H1 (cell line): ENCODE measurements around the gene OR13H1. TPM values are rescaled to one million over a fixed set of nuclear protein-coding genes. Genes with fewer than 3 reads are reported as not detected.

Experiments used
- CTCF ChIA-PET: fragments of 300-600 bp; sonication (Branson Sonifier 250); formaldehyde crosslinking; loops from one replicate; lab custom pipeline; 2021; ENCODE audit not compliant: partially characterized antibody; lab: Charles Lee
- POLR2A ChIA-PET: fragments of 300-600 bp; sonication (Branson Sonifier 250); formaldehyde crosslinking; loops from one replicate; lab custom pipeline; 2021; ENCODE audit warnings: inconsistent platforms; ENCODE audit not compliant: partially characterized antibody; lab: Charles Lee
- DNase-seq, 2 experiments: peaks; one replicate each; pipeline versions ENCODE4 v3.0.0 to v3.0.0-alpha.2; 2010 to 2022; ENCODE audit warnings: low spot score in 2 of 2, low read depth in 1 of 2, mixed read lengths in 1 of 2
- FAIRE-seq: peaks from 2 replicates; lab custom pipeline; 2011; peaks lifted over from hg19 to GRCh38; lab: Jason Lieb, UNC
- H2AFZ ChIP-seq: 2 replicates; pipeline ENCODE4 v1.8.1; 2012; ENCODE audit warnings: low read length, inconsistent platforms
- H2AK5ac ChIP-seq: 2 replicates; pipeline ENCODE4 v1.6.1; 2013; ENCODE audit warnings: low read depth, low read length
- H2BK120ac ChIP-seq: replicated peaks from 2 replicates; pipeline ENCODE3; 2013; ENCODE audit warnings: low read depth, low read length, inconsistent platforms
- H2BK12ac ChIP-seq: 2 replicates; pipeline ENCODE4 v1.6.1; 2013; ENCODE audit warnings: low read depth, low read length
- H2BK15ac ChIP-seq: 2 replicates; pipeline ENCODE4 v1.6.1; 2013; ENCODE audit warnings: low read length
- H2BK20ac ChIP-seq: 2 replicates; pipeline ENCODE4 v1.6.1; 2013; ENCODE audit warnings: low read length
- H2BK5ac ChIP-seq: 2 replicates; pipeline ENCODE4 v1.6.1; 2013; ENCODE audit warnings: low read depth, low read length
- H3K14ac ChIP-seq: 2 replicates; pipeline ENCODE4 v1.6.1; 2013; ENCODE audit warnings: inconsistent platforms; ENCODE audit not compliant: insufficient read length
- H3K18ac ChIP-seq: 2 replicates; pipeline ENCODE4 v1.6.1; 2013; ENCODE audit warnings: low read length; ENCODE audit errors: extremely low read depth
- H3K23ac ChIP-seq: 2 replicates; pipeline ENCODE4 v1.6.1; 2013; ENCODE audit warnings: inconsistent platforms; ENCODE audit not compliant: insufficient read length
- H3K23me2 ChIP-seq: 2 replicates; pipeline ENCODE4 v1.6.1; 2013; ENCODE audit warnings: low read depth, low read length
- H3K27ac ChIP-seq: 2 replicates; pipeline ENCODE4 v1.6.1; 2011; ENCODE audit warnings: low read depth, low read length, inconsistent platforms
- H3K27me3 ChIP-seq, 4 experiments: replicated peaks in 1 of 4; 1 replicate in 1 of 4; 2 replicates in 3 of 4; pipeline versions ENCODE4 v1.6.1 to v1.8.1; 2011 to 2013; ENCODE audit warnings: low read length in 3 of 4, mild to moderate bottlenecking in 3 of 4, inconsistent platforms in 2 of 4, mixed read lengths in 2 of 4, moderate library complexity in 1 of 4; ENCODE audit not compliant: control insufficient read depth in 3 of 4, insufficient read depth in 3 of 4; ENCODE audit errors: extremely low read depth in 1 of 4
- H3K36me3 ChIP-seq, 4 experiments: 2 replicates each; pipeline versions ENCODE4 v1.6.1 to v1.8.1; 2011 to 2013; ENCODE audit warnings: mild to moderate bottlenecking in 4 of 4, low read length in 3 of 4, moderate library complexity in 2 of 4, control low read depth in 1 of 4, inconsistent platforms in 1 of 4; ENCODE audit not compliant: insufficient read depth in 4 of 4, control insufficient read depth in 2 of 4
- H3K4ac ChIP-seq: replicated peaks from 2 replicates; pipeline ENCODE3; 2013; ENCODE audit warnings: low read length, low read depth, mixed read lengths, inconsistent platforms; ENCODE audit not compliant: insufficient read length
- H3K4me1 ChIP-seq, 4 experiments: replicated peaks in 1 of 4; 1 replicate in 1 of 4; 2 replicates in 3 of 4; pipeline versions ENCODE4 v1.6.1 to v1.8.1; 2011 to 2013; ENCODE audit warnings: low read length in 3 of 4, inconsistent platforms in 2 of 4, mixed read lengths in 1 of 4; ENCODE audit not compliant: insufficient read depth in 4 of 4, control insufficient read depth in 3 of 4
- H3K4me2 ChIP-seq, 2 experiments: 2 replicates each; pipeline versions ENCODE4 v1.6.1 to v1.8.1; 2011 to 2013; ENCODE audit warnings: low read depth in 2 of 2, low read length in 2 of 2, control low read depth in 1 of 2, inconsistent platforms in 1 of 2, mild to moderate bottlenecking in 1 of 2; ENCODE audit not compliant: insufficient read depth in 1 of 2
- H3K4me3 ChIP-seq, 4 experiments: fragments of 200-600, 300-600 bp in 1 of 4; sonication (generic), shearing (Covaris generic), sonication (Bioruptor Twin) in 1 of 4; 2 replicates each; pipeline versions ENCODE4 v1.5.1 to v1.8.1; 2011 to 2016; ENCODE audit warnings: low read length in 4 of 4, low read depth in 3 of 4, control low read depth in 2 of 4, inconsistent platforms in 2 of 4, mild to moderate bottlenecking in 2 of 4, mixed read lengths in 1 of 4, moderate library complexity in 1 of 4; ENCODE audit not compliant: insufficient read depth in 2 of 4; ENCODE audit errors: extremely low read depth in 1 of 4
- H3K56ac ChIP-seq: replicated peaks from 2 replicates; pipeline ENCODE3; 2013; ENCODE audit warnings: low read depth, mild to moderate bottlenecking, mixed read lengths, low read length, inconsistent platforms; ENCODE audit not compliant: insufficient read length
- H3K79me1 ChIP-seq: 2 replicates; pipeline ENCODE4 v1.6.1; 2013; ENCODE audit warnings: low read depth, low read length, control low read depth
- H3K79me2 ChIP-seq, 2 experiments: 2 replicates each; pipeline versions ENCODE4 v1.6.1 to v1.8.1; 2012 to 2013; ENCODE audit warnings: low read length in 2 of 2, mild to moderate bottlenecking in 2 of 2, inconsistent platforms in 1 of 2; ENCODE audit not compliant: insufficient read depth in 2 of 2, control insufficient read depth in 1 of 2
- H3K9ac ChIP-seq, 4 experiments: replicated peaks in 1 of 4; 1 replicate in 1 of 4; 2 replicates in 3 of 4; pipeline versions ENCODE4 v1.6.1 to v1.8.1; 2011 to 2013; ENCODE audit warnings: low read depth in 3 of 4, low read length in 3 of 4, control low read depth in 2 of 4, mild to moderate bottlenecking in 2 of 4, moderate library complexity in 2 of 4, inconsistent platforms in 1 of 4; ENCODE audit errors: extremely low read depth in 1 of 4
- H3K9me3 ChIP-seq, 2 experiments: 2 replicates each; pipeline versions ENCODE4 v1.6.1 to v1.8.1; 2012 to 2013; ENCODE audit warnings: mild to moderate bottlenecking in 2 of 2, moderate library complexity in 2 of 2, control low read depth in 1 of 2, inconsistent platforms in 1 of 2, low read depth in 1 of 2, low read length in 1 of 2, mixed read lengths in 1 of 2; ENCODE audit not compliant: insufficient read depth in 2 of 2
- H4K20me1 ChIP-seq, 2 experiments: replicated peaks in 1 of 2; 2 replicates each; pipeline versions ENCODE3 to v1.8.1; 2011 to 2013; ENCODE audit warnings: inconsistent platforms in 2 of 2, low read length in 2 of 2, mild to moderate bottlenecking in 1 of 2; ENCODE audit not compliant: insufficient read depth in 2 of 2, control insufficient read depth in 1 of 2
- H4K5ac ChIP-seq: 2 replicates; pipeline ENCODE4 v1.6.1; 2013; ENCODE audit warnings: low read length, low read depth, mixed read lengths, inconsistent platforms; ENCODE audit not compliant: insufficient read length
- H4K8ac ChIP-seq: 2 replicates; pipeline ENCODE4 v1.8.0; 2013; ENCODE audit warnings: mild to moderate bottlenecking, moderate library complexity, low read length, inconsistent platforms; ENCODE audit not compliant: insufficient read depth; ENCODE audit errors: extremely low read depth
- H4K91ac ChIP-seq: replicated peaks from 2 replicates; pipeline ENCODE3; 2013; ENCODE audit warnings: low read length, mixed read lengths, inconsistent platforms; ENCODE audit not compliant: insufficient read length
- BACH1 ChIP-seq: IDR thresholded peaks from 2 replicates; pipeline ENCODE4 v1.6.1; 2012; ENCODE audit warnings: low read length, improper control_type of control experiment
- CHD1 ChIP-seq: IDR thresholded peaks from 2 replicates; pipeline ENCODE4 v1.6.1; 2012; ENCODE audit warnings: low read depth, low read length, improper control_type of control experiment
- GABPA ChIP-seq: IDR thresholded peaks from 2 replicates; pipeline ENCODE4 v1.6.1; 2011; ENCODE audit warnings: mild to moderate bottlenecking, low read length, moderate library complexity, borderline replicate concordance; ENCODE audit not compliant: insufficient read depth
- KDM4A ChIP-seq: IDR thresholded peaks from one replicate; pipeline ENCODE4 v1.7.1; 2012; ENCODE audit warnings: low read depth, mild to moderate bottlenecking, moderate library complexity, low read length, inconsistent platforms; ENCODE audit not compliant: severe bottlenecking
- PHF8 ChIP-seq: fragments of 200-600 bp; sonication (generic); conservative IDR thresholded peaks from 2 replicates; pipeline ENCODE4 v1.7.1; 2012; ENCODE audit warnings: low read depth, mild to moderate bottlenecking, inconsistent platforms, low read length, moderate library complexity
- RXRA ChIP-seq: IDR thresholded peaks from 2 replicates; pipeline ENCODE4 v1.6.1; 2011; ENCODE audit warnings: low read depth, mild to moderate bottlenecking, low read length, moderate library complexity; ENCODE audit not compliant: insufficient read depth
- SIX5 ChIP-seq: IDR thresholded peaks from 2 replicates; pipeline ENCODE4 v1.6.1; 2011; ENCODE audit warnings: mild to moderate bottlenecking, low read depth, low read length
- TBP ChIP-seq: IDR thresholded peaks from 2 replicates; pipeline ENCODE4 v1.6.1; 2011; ENCODE audit warnings: low read depth, low read length, improper control_type of control experiment
- TEAD4 ChIP-seq: IDR thresholded peaks from 2 replicates; pipeline ENCODE4 v1.6.1; 2012; ENCODE audit warnings: low read depth, low read length, inconsistent platforms, mixed read lengths
- WGBS, 2 experiments: shearing (Covaris generic) in 1 of 2; methylation state at CpG; one replicate each; pipeline versions ENCODE4 v1.1.6 to v1.1.7; 2013 to 2015; ENCODE audit warnings: low lambda C conversion rate in 2 of 2, mixed read lengths in 2 of 2, inconsistent platforms in 1 of 2, low coverage in 1 of 2, missing lambda C conversion rate in 1 of 2; ENCODE audit not compliant: insufficient replicate concordance in 2 of 2, insufficient coverage in 1 of 2, insufficient read length in 1 of 2; ENCODE audit errors: extremely low coverage in 1 of 2, missing lambda C conversion rate in 1 of 2; 5-methylcytosine and 5-hydroxymethylcytosine counted together
- long read RNA-seq, 2 experiments: library from RNA in 1 of 2; library from capped mRNA in 1 of 2; stranded (forward); transcript quantifications; one replicate each; pipeline ENCODE4 v2.0.0, GENCODE V29; 2021; ENCODE audit warnings: inconsistent platforms in 1 of 2
- polyA minus RNA-seq, 3 experiments: library from RNA; depleted of rRNA, polyadenylated mRNA; stranded (reverse); fragments of >200 nt; gene quantifications; 1 replicate in 2 of 3; 2 replicates in 1 of 3; pipeline ENCODE4 v1.2.3, GENCODE V29; 2011
- polyA plus RNA-seq, 7 experiments: library from polyadenylated mRNA; depleted of rRNA in 3 of 7; stranded (reverse) in 5 of 7; unstranded in 2 of 7; fragments of >200 nt in 5 of 7; fragments of 200-250 nt in 2 of 7; gene quantifications; 1 replicate in 5 of 7; 2 replicates in 1 of 7; 4 replicates in 1 of 7; pipeline versions ENCODE4 v1.2.1 to v1.2.3, GENCODE V29; 2011 to 2013; ENCODE audit warnings: missing spikeins in 2 of 7, mixed read lengths in 2 of 7
- total RNA-seq: library from RNA; stranded (reverse); fragmentation: NEBNext Ultra II Directional; extraction: Animal tissue kit (Norgen Biotek cat#: 25700); gene quantifications from 2 replicates; pipeline ENCODE4 v1.2.1, GENCODE V29; 2021
- TF ChIP-seq, protein P1 (sequence below): IDR thresholded peaks from 2 replicates; pipeline ENCODE4 v1.6.1; 2012; ENCODE audit warnings: low read length, inconsistent platforms

The OR13H1 gene, protein sequence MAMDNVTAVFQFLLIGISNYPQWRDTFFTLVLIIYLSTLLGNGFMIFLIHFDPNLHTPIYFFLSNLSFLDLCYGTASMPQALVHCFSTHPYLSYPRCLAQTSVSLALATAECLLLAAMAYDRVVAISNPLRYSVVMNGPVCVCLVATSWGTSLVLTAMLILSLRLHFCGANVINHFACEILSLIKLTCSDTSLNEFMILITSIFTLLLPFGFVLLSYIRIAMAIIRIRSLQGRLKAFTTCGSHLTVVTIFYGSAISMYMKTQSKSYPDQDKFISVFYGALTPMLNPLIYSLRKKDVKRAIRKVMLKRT
- not detected in 2 replicates for total RNA-seq
- polyA plus RNA-seq (2011; rRNA removed), result not detected in 2 replicates
- polyA plus RNA-seq (2011; cell fraction: cytosol; rRNA removed), result 0.06 TPM
- polyA plus RNA-seq (2011; cell fraction: nucleus; rRNA removed), result not detected
- not detected in 4 replicates for polyA plus RNA-seq (2012, experiment 1 of 2)
- polyA plus RNA-seq (2012, experiment 2 of 2), result not detected
- polyA plus RNA-seq (2013, experiment 1 of 2), result not detected
- polyA plus RNA-seq (2013, experiment 2 of 2), result not detected
- polyA minus RNA-seq (2011; rRNA and poly(A)+ RNA removed), result not detected in 2 replicates
- polyA minus RNA-seq (2011; cell fraction: cytosol; rRNA and poly(A)+ RNA removed), result not detected
- polyA minus RNA-seq (2011; cell fraction: nucleus; rRNA and poly(A)+ RNA removed), result not detected
- long read RNA-seq, experiment 1, result 0 reads
- long read RNA-seq, experiment 2, result 0 reads

DNA sequence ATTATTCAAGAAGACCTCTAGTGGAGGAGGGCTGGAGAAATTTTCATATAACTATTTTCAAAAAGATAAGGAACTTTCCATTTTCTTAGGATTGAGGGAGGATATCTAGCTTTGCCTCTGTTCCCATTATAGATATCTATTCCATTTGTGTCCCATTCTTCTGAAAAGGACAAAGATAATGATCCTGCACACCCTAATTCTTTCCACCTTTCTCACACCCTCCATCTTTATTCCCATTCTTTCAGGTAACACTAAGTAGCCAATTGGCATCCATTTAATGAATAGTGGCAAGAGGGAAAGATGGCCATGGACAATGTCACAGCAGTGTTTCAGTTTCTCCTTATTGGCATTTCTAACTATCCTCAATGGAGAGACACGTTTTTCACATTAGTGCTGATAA lies at the start of gene OR13H1:
Gene OR13H1, plus strand, starts transcription at position 301 of the 400 bp plus-strand sequence. Its CDS starts 0 bp downstream, at position 301.
- Histone ChIP-seq H3K4me1 (no peaks in the 10 kb centered on the region), H3K4me3 (no peak within 1 kb of the TSS), H2BK15ac (no peak within 1 kb of the TSS), H4K8ac (no peak within 1 kb of the TSS), H3K9ac (no peak within 1 kb of the TSS), H2BK5ac (no peak within 1 kb of the TSS), H3K27me3 (no peaks in the 10 kb centered on the region), H4K20me1 (no peaks in the 10 kb centered on the region), H3K4ac (no peak within 1 kb of the TSS), H3K56ac (no peak within 1 kb of the TSS), H3K27ac (no peak within 1 kb of the TSS), H3K9me3 (no peaks in the 10 kb centered on the region), H4K5ac (no peak within 1 kb of the TSS), H2BK12ac (no peak within 1 kb of the TSS), H3K23me2 (no peaks in the 10 kb centered on the region), H2AK5ac (no peak within 1 kb of the TSS), H3K18ac (no peak within 1 kb of the TSS), H3K79me2 (no peaks in the 10 kb centered on the region), H3K23ac (no peak within 1 kb of the TSS), H3K14ac (no peak within 1 kb of the TSS), H3K4me2 (no peak within 1 kb of the TSS), H4K91ac (no peak within 1 kb of the TSS), H3K36me3 (no peaks in the 10 kb centered on the region), H2BK120ac (no peak within 1 kb of the TSS), H2BK20ac (no peak within 1 kb of the TSS), H2AFZ (no peak within 1 kb of the TSS), H3K79me1 (no peaks in the 10 kb centered on the region)
- DNase-seq, result no peak
- no peak for FAIRE-seq
- ChIA-PET POLR2A (no interaction called here), CTCF (interaction anchor here (1.1 to 1.8 kb wide), 4 partner anchors 16 to 280 kb away, joined by 3 to 4 read pairs (median 3); no protein-coding TSS in a partner anchor)
- 60% methylated on average over 1 of the region's 1 CpG; no CpG with 5 or more reads in 1 of the 2 experiments for WGBS, 2 experiments
- TF ChIP-seq PHF8 (no peak), TBP (no peak), GABPA (no peak), SIX5 (no peak), CHD1 (no peak), KDM4A (no peak), RXRA (no peak), TEAD4 (no peak), BACH1 (no peak)
- TF ChIP-seq, protein P1, sequence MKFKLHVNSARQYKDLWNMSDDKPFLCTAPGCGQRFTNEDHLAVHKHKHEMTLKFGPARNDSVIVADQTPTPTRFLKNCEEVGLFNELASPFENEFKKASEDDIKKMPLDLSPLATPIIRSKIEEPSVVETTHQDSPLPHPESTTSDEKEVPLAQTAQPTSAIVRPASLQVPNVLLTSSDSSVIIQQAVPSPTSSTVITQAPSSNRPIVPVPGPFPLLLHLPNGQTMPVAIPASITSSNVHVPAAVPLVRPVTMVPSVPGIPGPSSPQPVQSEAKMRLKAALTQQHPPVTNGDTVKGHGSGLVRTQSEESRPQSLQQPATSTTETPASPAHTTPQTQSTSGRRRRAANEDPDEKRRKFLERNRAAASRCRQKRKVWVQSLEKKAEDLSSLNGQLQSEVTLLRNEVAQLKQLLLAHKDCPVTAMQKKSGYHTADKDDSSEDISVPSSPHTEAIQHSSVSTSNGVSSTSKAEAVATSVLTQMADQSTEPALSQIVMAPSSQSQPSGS, result no peak
